Measurements from ENCODE around the gene PLA2G7. TPM values are rescaled to one million over a fixed set of nuclear protein-coding genes. Genes with fewer than 3 reads are reported as not detected.

PLA2G7 gene
- polyA plus RNA-seq, 3 donors = 10.2 to 53.5 (median 24.4) TPM

GRCh38 chr6:46677314-46677654 lies 57.9 kb downstream of the PLA2G7 start:
- H3K36me3 ChIP-seq (replicated peaks in 1 of 2; ENCODE audit: control insufficient read depth in 1 of 2, insufficient read depth in 2 of 2, low read length in 2 of 2) = no peaks in the 10 kb centered on the region
- H3K27ac ChIP-seq (ENCODE audit: low read depth in 1 of 2, low read length in 2 of 2) = no peak overlapping the region
- no peak overlapping the region for H3K27ac Mint-ChIP-seq
- H3K36me3 Mint-ChIP-seq = no peaks in the 10 kb centered on the region
- H3K9me3 Mint-ChIP-seq = peaks cover 0 to 3% (median 0%) of the 10 kb centered on the region in 7 donors
- WGBS (ENCODE audit: insufficient coverage) = no CpG with 5 or more reads among the region's 4 CpGs
- H3K27me3 Mint-ChIP-seq (ENCODE audit: low read depth in 3 of 3) = peaks cover 0 to 4% (median 1%) of the 10 kb centered on the region in 3 donors
- no peak for DNase-seq
- no peak overlapping the region for H2AFZ ChIP-seq (ENCODE audit: insufficient read depth, low read depth, low read length, poor library complexity, severe bottlenecking)
- H3K4me2 ChIP-seq (replicated peaks; ENCODE audit: extremely low read depth, low read length, poor library complexity, severe bottlenecking) = no peak overlapping the region
- no peak overlapping the region for H3K9ac ChIP-seq (ENCODE audit: insufficient read depth, low read length, poor library complexity, severe bottlenecking)
- H3K4me3 ChIP-seq (replicated peaks in 1 of 3; ENCODE audit: low read depth in 2 of 3, low read length in 3 of 3) = no peak overlapping the region
- no peaks in the 10 kb centered on the region for H3K9me3 ChIP-seq (replicated peaks in 1 of 2; ENCODE audit: control insufficient read depth in 1 of 2, insufficient read depth in 1 of 2, low read length in 2 of 2)
- peak; percentile 17 for TF ChIP-seq CTCF (IDR thresholded peaks at IDR 0.05)
- H3K79me2 ChIP-seq (ENCODE audit: insufficient read depth, low read length) = no peaks in the 10 kb centered on the region
- no peak overlapping the region for H3K4me3 Mint-ChIP-seq
- no peaks in the 10 kb centered on the region for H3K4me1 Mint-ChIP-seq
- no peaks in the 10 kb centered on the region for H4K20me1 ChIP-seq (ENCODE audit: insufficient read depth, low read length)
- intact Hi-C loops (cut with micrococcal nuclease) = no loop called here
- no peaks in the 10 kb centered on the region for H3K4me1 ChIP-seq (ENCODE audit: control insufficient read depth in 1 of 2, insufficient read depth in 2 of 2, low read length in 2 of 2)
- no peaks in the 10 kb centered on the region for H3K27me3 ChIP-seq (ENCODE audit: control insufficient read depth in 2 of 2, insufficient read depth in 2 of 2, low read length in 2 of 2)

DNA sequence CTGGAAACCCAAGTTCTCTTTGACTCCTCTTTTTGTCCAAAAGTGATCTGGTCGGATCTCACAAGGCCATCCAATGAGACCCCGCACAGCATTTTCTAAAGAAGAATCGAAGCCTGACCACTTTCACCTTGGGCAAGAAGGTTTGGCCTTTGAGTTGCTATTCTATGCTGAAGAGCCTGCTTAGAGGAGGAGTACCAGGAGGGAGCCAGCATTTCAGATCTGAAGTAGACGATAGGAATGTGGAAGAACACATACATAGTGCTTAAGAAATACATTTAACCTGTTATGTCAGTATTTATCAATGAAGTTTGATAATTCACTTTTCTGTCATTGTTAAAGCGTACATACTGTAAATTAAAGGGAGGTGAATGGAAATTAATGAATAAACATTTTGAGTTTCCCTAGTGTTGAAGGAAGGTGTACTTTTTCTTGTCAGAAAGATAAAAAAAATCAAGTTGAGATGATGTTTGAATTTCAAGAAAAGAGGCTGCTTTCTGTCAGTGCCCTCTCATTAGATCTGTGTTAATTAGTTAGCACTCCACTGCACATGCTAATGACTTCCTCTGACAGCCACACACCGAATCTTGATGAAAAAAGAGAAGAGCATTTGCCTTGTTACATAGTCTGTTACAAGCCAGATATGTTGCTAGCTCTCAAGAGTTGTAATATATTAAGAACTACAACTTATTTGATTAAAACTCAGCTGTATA lies 58.4 kb downstream of the PLA2G7 start:
- Histone ChIP-seq H3K4me2 (replicated peaks; ENCODE audit: extremely low read depth, low read length, poor library complexity, severe bottlenecking) (no peak overlapping the region), H3K36me3 (replicated peaks in 1 of 2; ENCODE audit: control insufficient read depth in 1 of 2, insufficient read depth in 2 of 2, low read length in 2 of 2) (no peaks in the 10 kb centered on the region), H3K9ac (ENCODE audit: insufficient read depth, low read length, poor library complexity, severe bottlenecking) (no peak overlapping the region), H3K27me3 (ENCODE audit: control insufficient read depth in 2 of 2, insufficient read depth in 2 of 2, low read length in 2 of 2) (no peaks in the 10 kb centered on the region), H3K9me3 (replicated peaks in 1 of 2; ENCODE audit: control insufficient read depth in 1 of 2, insufficient read depth in 1 of 2, low read length in 2 of 2) (no peaks in the 10 kb centered on the region), H3K79me2 (ENCODE audit: insufficient read depth, low read length) (no peaks in the 10 kb centered on the region), H3K4me3 (replicated peaks in 1 of 3; ENCODE audit: low read depth in 2 of 3, low read length in 3 of 3) (no peak overlapping the region), H3K27ac (ENCODE audit: low read depth in 1 of 2, low read length in 2 of 2) (no peak overlapping the region), H4K20me1 (ENCODE audit: insufficient read depth, low read length) (no peaks in the 10 kb centered on the region), H2AFZ (ENCODE audit: insufficient read depth, low read depth, low read length, poor library complexity, severe bottlenecking) (no peak overlapping the region), H3K4me1 (ENCODE audit: control insufficient read depth in 1 of 2, insufficient read depth in 2 of 2, low read length in 2 of 2) (no peaks in the 10 kb centered on the region)
- intact Hi-C loops (cut with micrococcal nuclease) = no loop called here
- DNase-seq = no peak
- Mint-ChIP-seq H3K27ac (no peak overlapping the region), H3K9me3 (peaks cover 0 to 3% (median 0%) of the 10 kb centered on the region in 7 donors), H3K27me3 (ENCODE audit: low read depth in 3 of 3) (peaks cover 0 to 4% (median 1%) of the 10 kb centered on the region in 3 donors), H3K4me3 (no peak overlapping the region), H3K36me3 (no peaks in the 10 kb centered on the region), H3K4me1 (no peaks in the 10 kb centered on the region)
- TF ChIP-seq CTCF (IDR thresholded peaks at IDR 0.05) = no peak
- 100% methylated on average over 3 of the region's 6 CpGs for WGBS (ENCODE audit: insufficient coverage)

Data from CD14-positive monocyte (primary cell).